Adipose tissue (tissue), 3 donors: ENCODE measurements around the gene MCM3AP. TPM values are rescaled to one million over a fixed set of nuclear protein-coding genes. Genes with fewer than 3 reads are reported as not detected.
A peak's percentile ranks its signal among the peaks of the same experiment; 100 is the strongest.

ENCODE experiments used
- H3K27ac ChIP-seq: one replicate; pipeline ENCODE4 v1.5.1; 2013; ENCODE audit warnings: low read depth, low read length
- WGBS, 3 donors: extraction: QIAGEN DNeasy Blood & Tissue Kit; methylation state at CpG; one replicate each; pipeline ENCODE4 v1.1.7; 2013; 5-methylcytosine and 5-hydroxymethylcytosine counted together
- polyA plus RNA-seq, 3 donors: library from polyadenylated mRNA; stranded (reverse); fragments of 200-250 nt; gene quantifications; one replicate each; pipeline ENCODE4 v1.2.3, GENCODE V29; 2013
- donor health status: healthy with polysubstance abuse.
- donor health status: Bipolar disorder and iron deficiency.
- donor health status: healthy.

Gene MCM3AP
- polyA plus RNA-seq, 3 donors = 22.8 to 41.0 (median 39.1) TPM

DNA sequence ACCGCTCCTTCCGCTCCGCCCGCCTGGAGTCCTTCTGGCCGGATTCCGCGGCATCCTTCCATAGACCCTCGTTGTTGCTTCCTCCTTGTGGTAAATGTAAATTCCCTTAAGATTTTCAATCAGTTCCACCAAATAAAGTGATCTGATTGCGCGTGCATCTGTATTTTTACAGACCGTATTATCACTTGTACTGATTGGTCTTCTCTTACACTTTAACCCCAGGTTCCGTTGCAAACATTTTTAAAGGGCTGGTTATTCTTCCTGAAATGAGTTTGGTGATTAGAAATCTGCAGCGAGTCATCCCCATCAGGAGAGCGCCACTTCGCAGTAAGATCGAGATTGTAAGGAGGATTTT, 1.2 kb upstream of the MCM3AP start:
- WGBS, 3 donors = 0 to 1% (median 0%) methylated on average over 15 to 16 of the region's 16 CpGs

DNA sequence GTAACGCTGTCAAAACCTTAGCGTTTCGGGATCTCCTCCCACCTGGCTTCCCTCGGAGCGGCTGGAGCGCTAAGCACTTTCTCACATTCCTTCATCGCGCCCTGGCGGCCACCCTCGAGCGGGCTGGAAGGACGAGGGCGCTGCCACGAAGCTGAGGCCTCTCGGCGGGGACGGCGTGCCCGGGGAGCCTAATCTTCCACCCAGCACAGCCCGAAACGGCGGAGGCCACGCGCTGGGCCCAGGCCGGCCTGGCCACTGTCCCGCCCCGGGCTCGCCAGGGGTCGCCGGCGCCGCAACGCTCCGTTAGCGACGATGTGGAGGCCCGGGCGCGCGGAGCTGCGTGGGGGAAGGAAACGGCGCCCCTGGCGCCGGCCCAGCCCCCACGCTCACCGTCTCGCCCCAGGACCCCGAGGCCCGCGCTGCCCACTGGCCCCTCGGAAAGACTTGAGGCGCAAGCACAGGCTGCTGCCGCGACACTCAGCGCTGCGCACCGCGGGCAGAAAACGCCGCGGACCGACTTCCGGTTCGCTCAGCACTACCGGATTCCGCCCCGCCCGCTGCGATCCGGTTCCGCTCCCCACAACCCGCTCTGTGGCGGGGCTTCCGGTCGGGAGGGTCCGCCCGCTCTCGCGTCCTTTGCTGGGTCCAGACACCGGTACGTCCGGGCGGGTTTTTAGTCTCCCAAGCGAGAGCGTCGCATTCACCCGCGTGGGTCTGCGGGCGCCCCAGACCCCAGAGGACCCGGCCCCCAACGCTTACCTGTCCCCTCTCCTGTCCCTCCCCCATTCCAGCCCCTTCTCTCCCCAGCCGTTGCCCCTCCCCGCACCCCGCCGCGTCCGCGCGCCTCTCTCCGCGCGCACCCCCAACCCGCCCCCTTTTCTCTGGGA, 593 bp upstream of the MCM3AP start, which contains the start of gene YBEY:
Gene YBEY (plus strand): TSS at position 582 of the 887 bp plus-strand sequence. CDS start 572 bp downstream, outside the sequence.
- H3K27ac ChIP-seq = peak within 1 kb of the TSS; percentile 46
- WGBS, 3 donors = 0 to 1% (median 0%) methylated on average over 71 to 105 of the region's 105 CpGs

More for the DNA sequence above, 1.2 kb upstream of the MCM3AP start:
- peak overlapping the region; percentile 46 for H3K27ac ChIP-seq

DNA sequence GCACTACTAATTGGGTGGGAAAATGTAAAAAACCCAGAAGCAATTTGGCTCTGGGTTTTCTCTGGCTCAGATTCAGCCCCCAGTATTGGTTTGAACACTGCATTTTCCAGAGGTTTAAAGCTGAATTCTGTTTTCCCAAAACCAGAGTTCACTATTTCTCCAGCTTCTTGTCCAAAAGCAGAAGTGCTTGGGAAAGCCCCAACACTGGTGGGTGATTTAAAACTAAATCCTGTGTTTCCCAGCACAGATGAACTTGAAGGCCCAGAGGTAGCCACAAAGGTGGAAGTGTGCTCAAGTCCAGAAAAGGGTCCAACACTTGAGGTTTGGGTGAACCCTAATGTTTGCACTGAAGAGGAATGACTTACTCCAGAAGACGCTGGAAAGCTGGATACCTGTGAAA, 678 bp downstream of the MCM3AP start:
- no peak overlapping the region for H3K27ac ChIP-seq
- 70 to 95% (median 95%) methylated on average over 1 of the region's 1 CpG for WGBS, 3 donors

DNA sequence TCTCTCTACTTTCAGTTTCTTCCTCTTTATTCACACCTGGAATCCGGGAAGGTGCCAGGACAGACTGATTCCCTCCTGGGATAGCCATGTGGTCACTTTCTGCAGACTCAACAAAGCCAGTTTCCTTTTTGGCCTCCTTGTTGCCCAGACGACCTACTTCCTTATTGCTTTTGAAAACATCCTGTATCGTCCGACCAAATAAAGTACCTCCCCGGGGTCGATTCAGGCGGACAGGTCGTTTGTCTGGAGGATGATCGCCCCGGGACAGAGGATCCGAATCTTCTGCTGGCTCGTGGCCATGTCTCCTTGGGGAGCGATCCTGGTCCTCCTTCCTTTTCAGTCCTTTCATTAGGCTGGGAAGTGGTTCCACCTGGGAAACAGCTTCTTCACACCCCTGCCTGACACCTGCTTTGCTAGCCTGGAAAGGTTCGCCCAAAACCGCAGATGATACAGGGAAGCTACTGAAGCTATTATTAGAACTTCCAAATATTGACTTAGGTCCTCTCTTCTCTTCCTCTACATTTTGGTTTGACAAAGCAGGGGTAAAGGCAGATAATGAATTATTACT, 1.2 kb downstream of the MCM3AP start:
- no peak overlapping the region for H3K27ac ChIP-seq
- 60 to 74% (median 61%) methylated on average over 15 of the region's 15 CpGs for WGBS, 3 donors

DNA sequence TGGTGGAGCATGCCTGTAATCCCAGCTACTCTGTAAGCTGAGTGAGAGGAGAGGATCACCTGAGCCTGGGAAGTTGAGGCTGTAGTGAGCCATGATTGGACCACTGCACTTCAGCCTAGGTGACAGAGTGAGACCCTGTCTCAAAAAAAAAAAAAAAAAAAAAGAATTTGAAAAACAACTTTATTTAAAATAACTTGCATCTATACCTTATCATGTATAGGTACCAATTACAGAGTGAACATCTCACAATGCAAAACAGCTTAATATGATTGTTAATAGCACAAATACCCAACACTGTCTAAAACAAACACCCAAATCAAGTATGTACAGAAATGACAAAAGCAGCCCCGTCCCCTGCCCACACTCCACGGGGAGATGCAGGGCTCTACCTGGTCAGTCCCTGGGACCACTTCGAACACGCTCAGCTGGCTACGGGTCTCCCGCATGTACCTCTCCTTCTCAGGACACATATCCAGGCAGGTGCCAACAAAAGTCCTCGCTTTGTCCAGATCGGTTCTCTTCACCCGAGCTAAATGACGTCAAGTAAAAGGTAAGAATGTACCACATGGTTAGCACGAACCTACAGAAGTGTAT, 10.5 kb downstream of the MCM3AP start:
- WGBS, 3 donors = 93 to 94% (median 94%) methylated on average over 11 of the region's 11 CpGs

DNA sequence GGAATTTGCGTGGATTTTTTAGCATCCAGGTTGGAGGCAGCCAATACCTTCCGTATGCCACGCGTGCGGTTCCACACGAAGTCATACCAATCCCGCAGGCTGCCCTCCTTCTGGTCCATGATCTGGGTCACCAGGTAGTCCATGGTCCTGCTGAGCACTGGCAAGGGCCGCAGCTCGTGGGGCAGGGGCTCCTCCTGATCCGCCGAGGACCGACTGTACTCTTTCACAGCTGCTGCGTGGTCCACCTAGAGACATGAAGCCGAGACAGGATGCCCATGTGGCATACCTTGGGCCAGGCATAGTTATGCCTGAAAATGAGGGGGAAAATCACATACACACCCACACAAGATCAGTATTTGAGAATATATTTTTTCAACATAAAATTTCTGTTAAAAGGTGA, 12.1 kb downstream of the MCM3AP start:
- 95 to 96% (median 96%) methylated on average over 14 of the region's 14 CpGs for WGBS, 3 donors
- H3K27ac ChIP-seq = no peak overlapping the region

More for the DNA sequence above, 10.5 kb downstream of the MCM3AP start:
- no peak overlapping the region for H3K27ac ChIP-seq

DNA sequence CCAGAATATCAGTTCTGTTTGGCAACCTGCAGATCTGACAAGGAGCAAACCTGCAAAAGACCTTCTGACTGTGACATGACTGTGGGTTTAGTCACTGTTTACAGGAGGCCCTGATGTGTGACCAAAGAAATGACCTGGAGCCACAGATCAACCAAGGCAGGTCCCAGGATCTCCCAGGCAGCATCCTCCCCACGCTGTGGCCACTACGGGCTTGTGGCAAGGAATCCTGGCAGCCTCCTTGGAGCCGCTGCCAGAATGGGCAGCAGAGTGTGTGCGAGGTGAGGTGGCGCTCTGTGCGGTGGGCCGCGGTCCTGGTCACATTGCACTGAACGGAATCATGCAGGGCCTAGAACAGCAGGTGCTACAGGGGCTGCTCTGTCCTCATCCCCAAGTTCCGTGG, 15.9 kb downstream of the MCM3AP start:
- 94 to 97% (median 97%) methylated on average over 10 of the region's 10 CpGs for WGBS, 3 donors
- H3K27ac ChIP-seq = no peak overlapping the region

DNA sequence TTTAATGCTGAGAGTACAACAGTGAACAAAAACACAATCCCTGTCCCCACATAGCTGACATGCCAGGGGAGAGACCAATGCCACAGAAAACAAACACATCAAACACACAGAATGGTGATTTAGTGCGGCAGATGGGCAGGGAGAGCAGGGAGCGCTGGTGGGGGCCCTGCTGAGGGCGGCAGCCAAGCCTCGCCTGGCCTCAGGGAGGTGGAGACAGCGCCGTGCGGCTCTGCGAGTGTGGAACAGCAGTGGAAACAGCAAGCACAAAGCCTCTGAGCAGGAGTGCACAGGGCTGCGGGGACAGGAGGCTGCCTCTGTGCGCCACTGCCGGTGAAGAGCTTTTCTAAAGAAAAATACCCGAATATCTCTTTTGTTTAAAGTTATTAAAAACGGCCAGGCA, 17.0 kb downstream of the MCM3AP start:
- WGBS, 3 donors = 92 to 95% (median 94%) methylated on average over 13 of the region's 13 CpGs
- H3K27ac ChIP-seq = no peak overlapping the region

DNA sequence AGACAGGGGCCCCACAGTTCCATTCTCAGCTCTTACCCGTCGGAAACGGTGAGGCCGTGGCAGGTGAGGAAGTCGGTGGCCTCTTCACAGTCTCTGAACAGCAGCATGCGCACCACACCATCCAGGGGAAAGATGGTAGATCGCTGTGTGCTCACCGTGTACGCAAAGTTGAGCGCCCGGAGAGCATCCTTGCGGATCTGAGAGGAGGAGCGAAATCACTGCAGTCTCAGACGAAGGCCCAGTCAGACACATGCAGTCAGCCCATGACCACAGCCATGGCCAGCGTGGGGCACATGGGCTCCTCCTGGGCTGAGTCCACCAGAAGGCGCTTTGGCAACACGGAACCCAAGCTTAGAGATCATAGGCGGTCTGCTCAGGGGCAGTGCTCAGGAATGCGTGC, 18.5 kb downstream of the MCM3AP start:
- WGBS, 3 donors = 90 to 94% (median 93%) methylated on average over 19 of the region's 19 CpGs

DNA sequence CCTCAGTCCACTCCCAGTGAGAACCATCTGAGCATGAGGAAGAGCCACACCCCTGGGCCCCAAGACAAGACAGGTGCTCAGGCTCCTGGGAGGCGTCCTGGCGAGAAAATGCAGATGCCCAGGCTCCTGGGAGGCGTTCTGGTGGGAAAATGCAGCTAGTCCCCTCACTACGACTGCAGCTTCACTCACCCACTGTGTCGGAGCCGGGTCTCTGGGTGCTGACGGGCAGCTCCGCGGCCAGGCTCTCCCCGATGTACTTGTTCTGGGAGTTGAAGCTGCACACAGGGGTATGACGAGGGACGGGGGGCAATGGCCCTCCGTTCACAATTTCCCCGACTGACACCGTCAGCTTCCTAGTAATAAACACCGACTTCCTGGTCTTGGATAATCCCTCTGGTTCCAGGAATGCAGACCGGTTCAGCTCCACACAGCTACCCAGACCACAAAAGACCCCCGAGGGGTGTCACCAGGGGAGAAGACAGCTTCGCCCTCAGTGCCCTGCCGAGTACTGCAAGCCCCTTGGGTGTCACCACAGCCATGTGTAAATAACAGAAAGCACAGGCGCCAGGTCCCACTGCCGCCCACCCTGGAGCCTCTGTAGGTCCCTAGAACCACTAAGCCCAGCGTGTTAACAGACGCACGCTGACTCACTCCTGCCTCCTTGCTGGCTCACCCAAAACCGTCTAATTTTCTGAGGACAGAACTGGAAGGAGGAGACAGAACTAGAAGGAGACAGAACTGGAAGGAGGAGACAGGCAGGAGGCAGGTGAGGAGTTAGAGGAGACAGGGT, 19.5 kb downstream of the MCM3AP start:
- 84 to 89% (median 88%) methylated on average over 26 of the region's 26 CpGs for WGBS, 3 donors
- no peak overlapping the region for H3K27ac ChIP-seq

More for the DNA sequence above, 18.5 kb downstream of the MCM3AP start:
- H3K27ac ChIP-seq = no peak overlapping the region

DNA sequence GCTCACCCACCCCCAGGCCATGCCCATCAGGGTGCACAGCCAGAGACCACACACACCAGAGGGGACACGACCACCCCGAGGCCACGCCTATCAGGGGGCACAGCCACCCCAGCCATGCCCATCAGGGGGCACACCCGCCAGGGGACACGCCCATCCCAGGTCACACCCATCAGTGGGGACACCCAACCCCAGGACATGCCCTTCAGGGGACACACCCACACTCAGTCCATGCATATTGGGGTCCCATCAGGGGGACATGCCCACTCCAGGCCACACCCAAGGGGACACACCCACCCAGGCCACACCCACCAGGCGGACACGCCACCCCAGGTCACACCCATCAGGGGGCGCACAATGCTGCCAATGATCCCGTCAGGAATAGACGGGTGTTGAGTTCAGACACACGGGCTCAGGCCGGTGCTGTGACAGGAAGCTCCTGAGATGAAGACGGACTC, 20.7 kb downstream of the MCM3AP start:
- 92% methylated on average over 13 of the region's 13 CpGs for WGBS, 3 donors
- H3K27ac ChIP-seq = no peak overlapping the region

DNA sequence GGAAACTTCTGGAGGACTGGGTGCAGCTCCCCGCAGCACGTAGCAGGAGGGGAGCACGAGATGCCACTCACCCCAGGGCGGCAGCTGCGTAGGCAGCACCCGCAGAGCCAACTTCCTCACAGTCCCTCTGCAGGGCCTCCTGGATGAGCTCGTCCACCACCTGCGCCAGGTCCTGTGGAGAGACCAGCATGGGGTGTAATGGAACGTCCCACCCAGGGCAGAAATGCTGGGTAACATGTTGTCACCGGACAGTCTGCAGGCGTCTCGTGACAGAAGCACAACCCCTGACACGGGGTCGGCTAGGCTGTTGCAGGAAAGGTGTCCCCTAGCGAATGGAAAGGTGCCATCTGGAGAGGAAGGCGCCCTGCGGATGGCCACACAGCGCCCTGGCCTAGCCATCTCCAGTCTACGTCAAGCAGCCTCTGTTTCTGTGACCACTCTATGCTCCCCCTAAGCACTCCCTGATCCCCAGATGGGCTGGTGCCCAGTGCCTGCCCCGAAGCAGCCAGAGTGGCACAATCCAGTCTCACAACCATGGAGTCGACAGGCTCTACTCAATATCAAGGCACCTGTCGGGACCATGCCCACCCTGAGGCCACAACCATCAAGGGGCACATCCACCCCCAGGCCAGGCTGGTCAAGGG, 21.2 kb downstream of the MCM3AP start:
- WGBS, 3 donors = 93 to 94% (median 94%) methylated on average over 22 of the region's 22 CpGs
- no peak overlapping the region for H3K27ac ChIP-seq

DNA sequence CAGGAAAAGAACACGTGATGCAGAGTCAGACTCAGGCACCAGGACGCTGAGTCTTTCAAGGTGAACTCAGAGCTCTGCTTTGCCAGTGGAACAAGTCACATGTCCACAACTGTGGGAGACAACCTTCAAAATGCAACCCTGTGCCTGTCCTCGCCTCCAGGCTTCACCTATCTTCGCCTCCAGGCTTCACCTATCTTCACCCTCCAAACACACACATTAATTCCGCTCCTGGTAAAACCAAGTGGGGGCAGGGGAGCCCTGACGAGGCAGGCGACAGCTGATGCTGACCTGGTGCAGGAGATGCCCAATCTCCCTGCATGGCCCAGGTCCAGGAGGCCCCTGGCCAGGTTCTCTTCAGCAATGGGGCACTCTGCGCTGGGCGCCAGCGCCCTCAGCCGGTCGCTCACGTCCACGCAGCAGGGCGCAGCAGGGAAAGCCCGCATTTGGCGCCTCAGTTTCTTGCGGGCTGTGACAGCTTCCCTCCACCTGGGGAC, 28.9 kb downstream of the MCM3AP start:
- 94 to 96% (median 94%) methylated on average over 18 of the region's 18 CpGs for WGBS, 3 donors
- H3K27ac ChIP-seq = no peak overlapping the region

DNA sequence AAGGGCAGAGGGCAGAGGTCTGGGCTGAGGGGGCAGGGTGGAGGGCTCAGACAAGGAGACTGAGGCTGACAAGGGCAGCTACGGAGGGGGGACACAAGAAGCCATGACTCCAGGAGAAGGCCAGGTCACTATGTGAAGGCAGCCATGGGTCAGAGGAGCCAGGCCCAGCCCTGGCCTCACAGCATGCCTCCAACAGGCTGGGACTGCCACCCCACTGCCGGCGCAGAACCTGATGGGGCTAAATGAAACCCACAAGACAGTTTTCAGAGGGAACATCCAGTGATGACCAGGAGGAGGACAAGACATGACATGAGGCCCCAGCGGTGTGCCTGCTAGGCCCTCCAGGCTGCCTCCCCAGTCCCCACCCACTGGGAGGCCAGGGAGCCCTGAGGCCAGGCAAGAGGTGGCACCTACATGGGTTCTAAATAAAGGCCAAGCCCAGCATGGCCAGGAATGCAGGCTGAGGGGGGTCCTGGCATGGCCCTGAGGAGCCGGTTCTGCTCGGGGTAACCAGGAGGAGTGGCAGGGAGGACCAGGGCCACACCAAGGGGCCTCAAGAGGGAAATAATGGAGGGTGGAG, 29.6 kb downstream of the MCM3AP start:
- H3K27ac ChIP-seq = no peak overlapping the region
- 90 to 96% (median 95%) methylated on average over 6 of the region's 6 CpGs for WGBS, 3 donors

DNA sequence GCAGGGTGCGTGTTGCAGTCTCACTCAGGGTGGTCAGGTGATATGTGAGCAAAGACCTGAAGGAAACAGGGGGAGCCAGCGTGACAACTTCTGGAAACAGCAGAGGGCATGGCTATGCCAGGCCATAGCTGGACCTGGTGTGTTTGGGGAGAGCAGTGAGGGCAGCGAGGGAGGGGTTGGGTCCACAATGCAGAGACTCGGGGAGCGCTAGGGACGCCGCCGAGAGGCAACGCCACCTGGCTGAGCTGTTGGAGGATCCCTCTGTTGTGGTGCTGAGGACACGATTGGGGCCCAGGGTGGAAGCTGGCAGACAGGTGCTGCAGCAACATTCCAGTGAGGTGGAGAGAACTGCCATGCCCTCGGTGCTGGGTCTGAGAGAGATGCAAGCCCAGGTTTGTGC, 30.2 kb downstream of the MCM3AP start:
- no peak overlapping the region for H3K27ac ChIP-seq
- 87 to 94% (median 91%) methylated on average over 11 of the region's 11 CpGs for WGBS, 3 donors

DNA sequence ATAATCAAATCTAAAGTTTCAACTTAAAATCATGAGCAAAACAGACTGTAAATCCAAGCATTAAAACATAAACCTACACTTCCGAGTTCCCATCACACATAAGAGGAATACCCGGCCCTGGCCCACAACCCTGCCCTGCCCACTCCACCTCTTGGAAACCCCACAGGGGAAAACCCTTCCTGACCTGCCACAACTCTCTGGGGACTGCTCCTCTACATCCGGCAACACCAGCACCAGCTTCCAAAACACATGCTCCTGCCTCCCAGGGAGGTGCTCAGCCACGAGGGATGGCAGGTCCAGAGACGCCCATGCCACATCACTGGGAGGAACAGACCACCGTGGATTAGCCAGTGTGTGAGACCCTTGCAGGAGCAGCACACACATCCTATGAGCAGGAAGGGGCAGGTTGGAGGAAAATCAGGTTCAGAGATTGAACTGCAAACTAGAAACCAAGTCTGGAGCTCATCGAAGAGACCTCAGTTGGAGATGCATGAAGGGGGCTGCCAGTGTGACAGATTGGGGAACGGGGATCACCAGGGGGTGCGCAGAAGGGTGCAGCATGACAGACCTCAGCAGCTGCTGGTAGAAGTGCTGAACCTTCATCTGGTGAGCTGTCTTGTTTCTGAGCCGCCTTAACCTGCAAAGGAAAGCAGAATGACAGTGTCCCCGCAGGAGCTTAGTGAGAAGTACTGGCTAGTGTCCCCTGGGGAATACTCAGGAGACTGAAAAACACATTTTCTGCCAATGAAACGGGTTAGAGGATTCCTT, 31.0 kb downstream of the MCM3AP start:
- H3K27ac ChIP-seq = no peak overlapping the region
- WGBS, 3 donors = 76 to 86% (median 78%) methylated on average over 12 of the region's 12 CpGs

DNA sequence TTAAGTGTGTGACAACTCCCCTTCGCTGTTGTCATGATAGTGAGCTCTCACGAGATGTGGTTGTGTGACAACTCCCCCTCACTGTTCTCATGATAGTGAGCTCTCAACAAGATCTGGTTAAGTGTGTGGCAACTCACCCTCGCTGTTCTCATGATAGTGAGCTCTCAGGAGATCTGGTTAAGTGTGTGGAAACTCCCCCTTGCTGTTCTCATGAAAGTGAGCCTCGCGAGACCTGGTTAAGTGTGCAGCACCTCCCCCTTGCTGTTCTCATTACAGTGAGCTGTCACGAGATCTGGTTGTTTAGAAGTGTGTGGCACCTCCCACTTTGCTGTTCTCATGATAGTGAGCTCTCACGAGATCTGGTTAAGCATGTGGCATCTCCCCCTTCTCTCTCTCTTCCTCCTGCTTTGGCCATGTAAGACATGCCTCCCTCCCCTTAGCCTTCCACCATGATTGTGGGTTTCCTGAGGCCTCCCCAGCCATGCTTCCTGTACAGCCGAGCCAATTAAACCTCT, 31.7 kb downstream of the MCM3AP start:
- no peak overlapping the region for H3K27ac ChIP-seq
- WGBS, 3 donors = 52 to 80% (median 62%) methylated on average over 8 of the region's 8 CpGs
